Measurements from ENCODE around the gene KCND3.
A peak's percentile ranks its signal among the peaks of the same experiment; 100 is the strongest.

KCND3 gene

GRCh38 chr1:111756124-111756513, 233.3 kb downstream of the KCND3 start:
- Histone ChIP-seq H3F3A (ENCODE audit: insufficient read depth, low read length) (no peaks in the 10 kb centered on the region), H3K36me3 (ENCODE audit: insufficient read depth, low read length) (peaks cover 39% of the 10 kb centered on the region), H3K9ac (ENCODE audit: low read length) (peak overlapping the region; percentile 94), H3K9me3 (ENCODE audit: low read length) (no peaks in the 10 kb centered on the region), H3K4me3 (ENCODE audit: low read depth, low read length, poor library complexity, severe bottlenecking) (peak overlapping the region; percentile 78), H3K4me2 (ENCODE audit: low read length) (peak overlapping the region; percentile 94), H4K20me1 (ENCODE audit: insufficient read depth, low read length) (no peaks in the 10 kb centered on the region), H3K27me3 (ENCODE audit: insufficient read depth, low read length) (no peaks in the 10 kb centered on the region), H3K9me2 (ENCODE audit: low read depth, low read length) (no peaks in the 10 kb centered on the region), H2AFZ (ENCODE audit: low read length) (no peak overlapping the region), H3K4me1 (ENCODE audit: insufficient read depth, low read length, severe bottlenecking) (peaks cover 27% of the 10 kb centered on the region), H3K79me2 (ENCODE audit: insufficient read depth, low read length) (peaks cover 15% of the 10 kb centered on the region), H3K27ac (ENCODE audit: low read depth, low read length, poor library complexity, severe bottlenecking) (peak overlapping the region; percentile 67)
- no peak for TF ChIP-seq EZH2 (IDR thresholded peaks at IDR 0.05; ENCODE audit: borderline replicate concordance, low read length)
- TF ChIP-seq, protein P1, sequence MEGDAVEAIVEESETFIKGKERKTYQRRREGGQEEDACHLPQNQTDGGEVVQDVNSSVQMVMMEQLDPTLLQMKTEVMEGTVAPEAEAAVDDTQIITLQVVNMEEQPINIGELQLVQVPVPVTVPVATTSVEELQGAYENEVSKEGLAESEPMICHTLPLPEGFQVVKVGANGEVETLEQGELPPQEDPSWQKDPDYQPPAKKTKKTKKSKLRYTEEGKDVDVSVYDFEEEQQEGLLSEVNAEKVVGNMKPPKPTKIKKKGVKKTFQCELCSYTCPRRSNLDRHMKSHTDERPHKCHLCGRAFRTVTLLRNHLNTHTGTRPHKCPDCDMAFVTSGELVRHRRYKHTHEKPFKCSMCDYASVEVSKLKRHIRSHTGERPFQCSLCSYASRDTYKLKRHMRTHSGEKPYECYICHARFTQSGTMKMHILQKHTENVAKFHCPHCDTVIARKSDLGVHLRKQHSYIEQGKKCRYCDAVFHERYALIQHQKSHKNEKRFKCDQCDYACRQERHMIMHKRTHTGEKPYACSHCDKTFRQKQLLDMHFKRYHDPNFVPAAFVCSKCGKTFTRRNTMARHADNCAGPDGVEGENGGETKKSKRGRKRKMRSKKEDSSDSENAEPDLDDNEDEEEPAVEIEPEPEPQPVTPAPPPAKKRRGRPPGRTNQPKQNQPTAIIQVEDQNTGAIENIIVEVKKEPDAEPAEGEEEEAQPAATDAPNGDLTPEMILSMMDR (IDR thresholded peaks at IDR 0.05; ENCODE audit: low read length): no peak

DNA sequence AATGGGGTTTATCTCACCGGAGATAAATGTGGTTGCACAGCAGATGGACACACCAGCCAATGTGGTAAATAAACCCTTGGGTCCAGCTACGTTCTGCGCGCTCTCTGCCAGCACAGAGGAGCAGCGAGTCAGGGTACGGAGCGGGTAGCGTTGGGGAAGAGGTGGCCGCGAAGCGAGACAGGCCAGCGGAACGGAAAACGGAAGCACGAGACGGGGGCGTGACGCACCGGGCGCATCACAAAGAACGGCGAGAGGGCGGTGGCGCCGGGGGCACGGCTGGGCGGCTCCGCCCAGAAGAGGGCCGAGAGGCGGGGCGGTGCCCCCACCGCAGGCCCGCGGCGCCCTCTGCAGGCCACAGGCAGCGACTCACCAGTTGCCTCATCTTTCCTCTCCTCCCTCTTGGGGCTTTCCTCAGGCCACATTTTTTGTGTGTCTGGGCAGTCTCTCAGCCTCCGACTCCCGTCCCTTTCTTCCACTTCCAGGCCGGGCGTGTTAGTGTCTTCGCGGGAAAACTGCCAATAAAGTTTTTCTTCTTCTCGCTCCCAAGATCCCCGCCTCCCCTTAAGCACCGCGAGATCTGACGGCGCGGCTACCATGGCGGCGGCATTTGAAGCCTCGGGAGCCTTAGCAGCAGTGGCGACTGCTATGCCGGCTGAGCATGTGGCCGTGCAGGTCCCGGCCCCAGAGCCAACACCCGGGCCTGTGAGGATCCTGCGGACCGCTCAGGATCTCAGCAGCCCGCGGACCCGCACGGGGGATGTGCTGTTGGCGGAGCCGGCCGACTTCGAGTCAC, 233.9 kb downstream of the KCND3 start, which contains the start of gene DDX20:
TSS of gene DDX20 (plus strand) at position 571 of the 793 bp plus-strand sequence. CDS start at position 595, 24 bp downstream.
- Histone ChIP-seq H3K4me3 (ENCODE audit: low read depth, low read length, poor library complexity, severe bottlenecking) (peak within 1 kb of the TSS; percentile 78), H3K36me3 (ENCODE audit: insufficient read depth, low read length) (peaks cover 33% of the 10 kb centered on the region), H4K20me1 (ENCODE audit: insufficient read depth, low read length) (no peaks in the 10 kb centered on the region), H3K9me3 (ENCODE audit: low read length) (no peaks in the 10 kb centered on the region), H3F3A (ENCODE audit: insufficient read depth, low read length) (no peaks in the 10 kb centered on the region), H3K79me2 (ENCODE audit: insufficient read depth, low read length) (peaks cover 15% of the 10 kb centered on the region), H3K27me3 (ENCODE audit: insufficient read depth, low read length) (no peaks in the 10 kb centered on the region), H2AFZ (ENCODE audit: low read length) (0 out of 2 replicates have a peak within 1 kb of the TSS, but pooled peaks have one; percentile 51), H3K9ac (ENCODE audit: low read length) (peak within 1 kb of the TSS; percentile 94), H3K4me2 (ENCODE audit: low read length) (peak within 1 kb of the TSS; percentile 94), H3K27ac (ENCODE audit: low read depth, low read length, poor library complexity, severe bottlenecking) (peak within 1 kb of the TSS; percentile 67), H3K9me2 (ENCODE audit: low read depth, low read length) (no peaks in the 10 kb centered on the region), H3K4me1 (ENCODE audit: insufficient read depth, low read length, severe bottlenecking) (peaks cover 27% of the 10 kb centered on the region)
- TF ChIP-seq, protein P1 (IDR thresholded peaks at IDR 0.05; ENCODE audit: low read length): peak; percentile 99
- TF ChIP-seq EZH2 (IDR thresholded peaks at IDR 0.05; ENCODE audit: borderline replicate concordance, low read length): no peak

DNA sequence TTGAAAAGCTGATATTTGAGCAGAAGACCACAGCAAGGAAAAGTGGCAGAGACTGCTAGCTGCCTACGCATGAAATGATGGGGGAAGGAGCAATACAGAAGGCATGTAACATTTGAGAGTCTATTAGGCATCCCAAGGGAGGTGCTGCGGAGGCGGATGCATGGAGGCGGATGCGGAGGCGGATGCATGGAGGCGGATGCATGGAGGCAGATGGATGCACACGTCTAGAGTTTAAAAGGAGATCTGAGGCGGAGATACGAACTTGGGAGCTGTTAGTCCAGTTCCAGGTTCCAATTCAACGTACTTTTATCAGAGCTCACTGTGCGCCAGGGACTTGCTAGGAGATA, 234.5 kb downstream of the KCND3 start:
- H3F3A ChIP-seq (ENCODE audit: insufficient read depth, low read length): no peaks in the 10 kb centered on the region
- H3K79me2 ChIP-seq (ENCODE audit: insufficient read depth, low read length): peaks cover 15% of the 10 kb centered on the region
- no peaks in the 10 kb centered on the region for H4K20me1 ChIP-seq (ENCODE audit: insufficient read depth, low read length)
- 0 out of 2 replicates have a peak overlapping the region, but pooled peaks have one; percentile 51 for H2AFZ ChIP-seq (ENCODE audit: low read length)
- H3K27ac ChIP-seq (ENCODE audit: low read depth, low read length, poor library complexity, severe bottlenecking): peak overlapping the region; percentile 67
- no peaks in the 10 kb centered on the region for H3K27me3 ChIP-seq (ENCODE audit: insufficient read depth, low read length)
- H3K36me3 ChIP-seq (ENCODE audit: insufficient read depth, low read length): peaks cover 27% of the 10 kb centered on the region; the same call in 1 of the 2 replicates
- TF ChIP-seq, protein P1 (IDR thresholded peaks at IDR 0.05; ENCODE audit: low read length): no peak
- TF ChIP-seq EZH2 (IDR thresholded peaks at IDR 0.05; ENCODE audit: borderline replicate concordance, low read length): no peak
- H3K9ac ChIP-seq (ENCODE audit: low read length): peak overlapping the region; percentile 94
- H3K9me3 ChIP-seq (ENCODE audit: low read length): no peaks in the 10 kb centered on the region
- peaks cover 27% of the 10 kb centered on the region for H3K4me1 ChIP-seq (ENCODE audit: insufficient read depth, low read length, severe bottlenecking)
- H3K9me2 ChIP-seq (ENCODE audit: low read depth, low read length): no peaks in the 10 kb centered on the region
- H3K4me3 ChIP-seq (ENCODE audit: low read depth, low read length, poor library complexity, severe bottlenecking): peak overlapping the region; percentile 78
- H3K4me2 ChIP-seq (ENCODE audit: low read length): peak overlapping the region; percentile 94
